ENCODE measurements around the gene ELOVL5. TPM values are rescaled to one million over a fixed set of nuclear protein-coding genes. Genes with fewer than 3 reads are reported as not detected.
A peak's percentile ranks its signal among the peaks of the same experiment; 100 is the strongest.

Gene ELOVL5
- total and polyA plus RNA-seq, 10 donors = 48.8 to 113 (median 91.2) TPM

DNA sequence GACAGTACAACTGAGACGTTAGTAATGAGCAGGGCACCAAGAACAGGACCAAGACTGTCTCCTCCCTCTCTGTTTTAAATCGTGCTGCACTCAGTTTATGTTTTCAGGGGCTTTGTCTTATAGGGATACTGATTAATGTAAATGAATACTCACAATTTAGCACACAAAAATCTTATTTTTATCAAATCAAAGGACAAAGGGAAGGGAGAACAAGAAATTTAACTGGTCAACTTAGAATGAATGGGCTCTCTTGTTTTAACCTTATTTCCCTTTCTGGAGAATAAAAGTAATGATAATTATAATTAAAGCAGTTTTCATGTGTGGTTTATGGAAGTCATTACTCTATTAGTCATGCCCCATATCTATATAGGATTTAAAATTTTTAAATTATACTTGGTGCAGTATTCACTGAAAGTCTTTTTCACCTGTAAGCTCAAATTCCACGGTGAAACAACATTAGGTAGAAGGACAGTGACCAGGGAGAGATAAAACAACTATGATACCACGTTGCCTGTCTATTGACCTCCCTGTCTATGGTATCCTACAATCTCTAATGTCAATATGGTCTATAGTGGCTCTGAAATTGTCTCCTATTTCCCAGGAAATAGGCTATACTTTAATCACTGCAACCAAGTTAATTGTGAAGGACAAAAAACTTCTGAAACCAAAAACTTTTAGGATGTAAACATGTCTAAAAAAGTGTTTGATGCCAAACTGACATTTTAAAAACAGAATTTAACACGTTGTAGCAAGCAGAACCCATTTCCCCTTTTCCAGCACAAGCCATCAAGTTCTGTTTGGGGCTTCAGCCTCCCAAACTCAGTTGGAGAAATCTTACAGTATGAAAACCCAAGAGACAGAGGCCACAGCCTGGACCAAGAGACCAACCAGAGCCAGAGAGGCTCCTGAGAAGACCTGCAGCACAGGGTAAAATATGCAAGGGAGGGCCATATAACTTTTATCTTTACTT, 15.0 kb downstream of the ELOVL5 start:
- WGBS, 5 donors = 64 to 73% (median 67%) methylated on average over 5 of the region's 5 CpGs
- TF ChIP-seq, protein P1, sequence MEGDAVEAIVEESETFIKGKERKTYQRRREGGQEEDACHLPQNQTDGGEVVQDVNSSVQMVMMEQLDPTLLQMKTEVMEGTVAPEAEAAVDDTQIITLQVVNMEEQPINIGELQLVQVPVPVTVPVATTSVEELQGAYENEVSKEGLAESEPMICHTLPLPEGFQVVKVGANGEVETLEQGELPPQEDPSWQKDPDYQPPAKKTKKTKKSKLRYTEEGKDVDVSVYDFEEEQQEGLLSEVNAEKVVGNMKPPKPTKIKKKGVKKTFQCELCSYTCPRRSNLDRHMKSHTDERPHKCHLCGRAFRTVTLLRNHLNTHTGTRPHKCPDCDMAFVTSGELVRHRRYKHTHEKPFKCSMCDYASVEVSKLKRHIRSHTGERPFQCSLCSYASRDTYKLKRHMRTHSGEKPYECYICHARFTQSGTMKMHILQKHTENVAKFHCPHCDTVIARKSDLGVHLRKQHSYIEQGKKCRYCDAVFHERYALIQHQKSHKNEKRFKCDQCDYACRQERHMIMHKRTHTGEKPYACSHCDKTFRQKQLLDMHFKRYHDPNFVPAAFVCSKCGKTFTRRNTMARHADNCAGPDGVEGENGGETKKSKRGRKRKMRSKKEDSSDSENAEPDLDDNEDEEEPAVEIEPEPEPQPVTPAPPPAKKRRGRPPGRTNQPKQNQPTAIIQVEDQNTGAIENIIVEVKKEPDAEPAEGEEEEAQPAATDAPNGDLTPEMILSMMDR (IDR thresholded peaks at IDR 0.05 in 8 of 11, conservative IDR thresholded peaks at IDR 0.05 in 3 of 11) = no peak
- no peak for TF ChIP-seq POLR2A (IDR thresholded peaks at IDR 0.05)
- no peak for TF ChIP-seq POLR2AphosphoS5 (IDR thresholded peaks at IDR 0.05)
- peaks cover 0 to 39% (median 0%) of the 10 kb centered on the region in 6 donors for H3K36me3 ChIP-seq
- intact Hi-C loops (cut with DNase I; ENCODE audit: low total_unique reads) = no loop called here
- H3K27me3 ChIP-seq (replicated peaks in 1 of 7) = no peaks in the 10 kb centered on the region
- H3K4me3 ChIP-seq = peak overlapping the region in 1 of 8 donors; percentile 66
- DNase-seq = no peak
- peak overlapping the region; percentile 39 to 95 (median 90) for H3K27ac ChIP-seq
- no peaks in the 10 kb centered on the region for H3K9me3 ChIP-seq
- H3K4me1 ChIP-seq = peaks cover 49 to 99% (median 73%) of the 10 kb centered on the region in 6 donors

DNA sequence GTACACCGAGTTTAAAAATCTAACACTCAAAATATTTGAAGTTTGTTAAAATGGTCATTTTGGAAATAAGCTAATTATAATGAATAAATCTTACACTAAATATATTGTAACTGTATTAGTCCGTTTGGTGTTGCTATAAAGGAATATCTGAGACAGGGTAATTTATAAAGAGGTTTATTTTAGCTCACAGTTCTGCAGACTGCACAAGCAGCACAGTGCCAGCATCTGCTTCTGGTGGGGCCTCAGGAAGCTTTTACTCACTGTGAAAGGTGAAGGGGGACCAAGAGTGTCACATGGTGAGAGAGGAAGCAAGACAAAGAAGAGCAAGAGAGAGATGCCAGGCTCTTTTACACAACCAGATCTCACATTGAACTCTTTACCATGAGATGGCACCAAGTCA, 17.1 kb downstream of the ELOVL5 start:
- peaks cover 33 to 99% (median 72%) of the 10 kb centered on the region in 6 donors for H3K4me1 ChIP-seq

DNA sequence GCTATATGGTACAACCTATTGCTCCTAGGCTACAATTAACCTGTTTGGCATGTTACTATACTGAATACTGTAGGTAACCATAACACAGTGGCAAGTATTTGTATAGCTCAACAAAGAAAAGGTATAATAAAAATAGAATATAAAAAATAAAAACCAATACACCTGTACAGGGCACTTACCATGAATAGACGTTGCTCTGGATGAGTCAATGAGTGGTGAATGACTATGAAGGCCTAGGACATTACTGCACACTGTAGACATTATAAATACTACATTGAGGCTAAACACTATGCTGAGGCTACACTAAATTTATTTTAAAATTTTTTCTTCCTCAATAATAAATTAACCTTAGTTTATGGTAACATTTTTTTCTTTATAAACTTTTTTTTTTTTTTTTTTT, 18.6 kb downstream of the ELOVL5 start:
- TF ChIP-seq POLR2A (IDR thresholded peaks at IDR 0.05) = no peak
- no peak for TF ChIP-seq POLR2AphosphoS5 (IDR thresholded peaks at IDR 0.05)
- TF ChIP-seq, protein P1 (IDR thresholded peaks at IDR 0.05 in 8 of 11, conservative IDR thresholded peaks at IDR 0.05 in 3 of 11) = no peak
- no peak overlapping the region for H3K27ac ChIP-seq
- WGBS, 5 donors = 70 to 87% (median 80%) methylated on average over 1 of the region's 1 CpG
- no peak for DNase-seq
- H3K27me3 ChIP-seq (replicated peaks in 1 of 7) = no peaks in the 10 kb centered on the region
- intact Hi-C loops (cut with DNase I; ENCODE audit: low total_unique reads) = no loop called here
- H3K9me3 ChIP-seq = no peaks in the 10 kb centered on the region
- H3K36me3 ChIP-seq = peaks cover 0 to 26% (median 0%) of the 10 kb centered on the region in 6 donors
- peaks cover 23 to 99% (median 72%) of the 10 kb centered on the region in 6 donors for H3K4me1 ChIP-seq
- no peak overlapping the region for H3K4me3 ChIP-seq

More for the DNA sequence above, 17.1 kb downstream of the ELOVL5 start:
- no peak for TF ChIP-seq POLR2A (IDR thresholded peaks at IDR 0.05)
- TF ChIP-seq, protein P1 (IDR thresholded peaks at IDR 0.05 in 8 of 11, conservative IDR thresholded peaks at IDR 0.05 in 3 of 11) = no peak
- TF ChIP-seq POLR2AphosphoS5 (IDR thresholded peaks at IDR 0.05) = no peak
- H3K9me3 ChIP-seq = no peaks in the 10 kb centered on the region
- peak overlapping the region in 3 of 8 donors; percentile 90 to 95 (median 92) for H3K27ac ChIP-seq
- no peak overlapping the region for H3K4me3 ChIP-seq
- intact Hi-C loops (cut with DNase I; ENCODE audit: low total_unique reads) = no loop called here
- H3K27me3 ChIP-seq (replicated peaks in 1 of 7) = no peaks in the 10 kb centered on the region
- no peak for DNase-seq
- WGBS, 5 donors = 71 to 96% (median 93%) methylated on average over 2 of the region's 2 CpGs
- peaks cover 0 to 28% (median 0%) of the 10 kb centered on the region in 6 donors for H3K36me3 ChIP-seq

DNA sequence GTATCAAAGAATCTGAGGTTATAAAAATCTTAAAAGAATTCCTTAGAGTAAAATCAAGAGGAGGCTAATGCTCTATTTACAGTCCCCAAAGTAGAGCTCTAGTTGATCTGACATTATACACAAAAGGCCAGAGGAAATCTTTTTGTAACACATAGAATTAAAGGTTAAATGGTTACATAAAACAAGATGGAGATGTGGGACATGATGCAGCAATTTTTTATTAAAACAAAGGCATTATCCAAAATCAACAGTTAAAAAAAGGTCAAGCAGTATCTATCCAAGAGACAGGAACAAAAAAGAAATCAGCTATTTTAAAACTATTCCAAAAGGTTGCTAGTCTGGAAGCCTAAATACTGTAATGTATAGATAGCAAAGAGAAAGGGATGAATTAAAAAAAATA, 20.4 kb downstream of the ELOVL5 start:
- intact Hi-C loops (cut with DNase I; ENCODE audit: low total_unique reads) = no loop called here
- Histone ChIP-seq H3K36me3 (peaks cover 0 to 26% (median 0%) of the 10 kb centered on the region in 6 donors), H3K27ac (peak overlapping the region in 3 of 8 donors; percentile 66 to 78 (median 68)), H3K27me3 (replicated peaks in 1 of 7) (no peaks in the 10 kb centered on the region), H3K4me1 (peaks cover 7 to 99% (median 57%) of the 10 kb centered on the region in 6 donors), H3K4me3 (no peak overlapping the region), H3K9me3 (no peaks in the 10 kb centered on the region)
- TF ChIP-seq POLR2A (IDR thresholded peaks at IDR 0.05) (no peak), POLR2AphosphoS5 (IDR thresholded peaks at IDR 0.05) (no peak)
- TF ChIP-seq, protein P1 (IDR thresholded peaks at IDR 0.05 in 8 of 11, conservative IDR thresholded peaks at IDR 0.05 in 3 of 11) = no peak
- no peak for DNase-seq

Data from spleen (tissue), 11 donors.